SU-DHL-6 (cell line): ENCODE results near the gene ERAL1.

Experiments
- H2AFZ ChIP-seq: fragments of 200-600 bp; sonication (generic); 2 replicates; pipeline ENCODE4 v1.6.1; 2014; ENCODE audit warnings: low read depth, mild to moderate bottlenecking, moderate library complexity, mixed read lengths, antibody characterized with exemption, low read length; ENCODE audit not compliant: severe bottlenecking
- H3F3A ChIP-seq: fragments of 200-600 bp; shearing (Covaris generic); 2 replicates; pipeline ENCODE4 v1.6.0; 2016; ENCODE audit warnings: antibody characterized with exemption, mild to moderate bottlenecking; ENCODE audit not compliant: insufficient read depth
- H3K27ac ChIP-seq: fragments of 200-600 bp; sonication (generic); 2 replicates; pipeline ENCODE4 v1.5.1; 2016; ENCODE audit warnings: low read depth, mild to moderate bottlenecking, low read length, moderate library complexity, mixed read lengths
- H3K27me3 ChIP-seq: fragments of 200-600 bp; sonication (generic), shearing (Covaris generic); 2 replicates; pipeline ENCODE4 v1.6.0; 2014; ENCODE audit warnings: mild to moderate bottlenecking, low read length
- H3K36me3 ChIP-seq: fragments of 200-600 bp; sonication (generic); 2 replicates; pipeline ENCODE4 v1.6.1; 2014; ENCODE audit warnings: mild to moderate bottlenecking, low read length, mixed read lengths
- H3K4me2 ChIP-seq: fragments of 300-600, 200-600 bp; shearing (Covaris generic), sonication (generic); 2 replicates; pipeline ENCODE4 v1.6.0; 2014; ENCODE audit warnings: low read length, low read depth, mild to moderate bottlenecking; ENCODE audit not compliant: poor library complexity, severe bottlenecking
- H3K4me3 ChIP-seq: fragments of 200-600 bp; sonication (generic); 2 replicates; pipeline ENCODE4 v1.5.1; 2014; ENCODE audit warnings: antibody characterized with exemption, low read length, mild to moderate bottlenecking, mixed read lengths; ENCODE audit not compliant: insufficient read depth, poor library complexity, severe bottlenecking
- H3K79me2 ChIP-seq: fragments of 200-600 bp; sonication (generic); 2 replicates; pipeline ENCODE4 v1.6.1; 2014; ENCODE audit warnings: mild to moderate bottlenecking, low read length, moderate library complexity; ENCODE audit not compliant: insufficient read depth
- H3K9ac ChIP-seq: fragments of 200-600 bp; sonication (generic); 2 replicates; pipeline ENCODE4 v1.7.0; 2014; ENCODE audit warnings: mild to moderate bottlenecking, low read length
- H3K9me2 ChIP-seq: fragments of 200-600 bp; sonication (generic); replicated peaks from 2 replicates; pipeline ENCODE4 v1.6.1; 2014; ENCODE audit warnings: low read length; ENCODE audit not compliant: insufficient read depth
- H3K9me3 ChIP-seq: fragments of 200-600 bp; sonication (generic); 2 replicates; pipeline ENCODE4 v1.6.1; 2014; ENCODE audit warnings: low read length, mixed read lengths; ENCODE audit not compliant: insufficient read depth
- H4K20me1 ChIP-seq: fragments of 200-600 bp; sonication (generic); 2 replicates; pipeline ENCODE4 v1.6.1; 2014; ENCODE audit warnings: low read depth, mild to moderate bottlenecking, antibody characterized with exemption, low read length, moderate library complexity, mixed read lengths
- CTCF ChIP-seq: fragments of 200-600 bp; sonication (generic); IDR thresholded peaks from one replicate; pipeline ENCODE4 v1.5.1; 2017; ENCODE audit warnings: antibody characterized with exemption, mild to moderate bottlenecking, low read length, moderate library complexity; ENCODE audit not compliant: insufficient read depth, poor library complexity, severe bottlenecking
- EZH2phosphoT487 ChIP-seq: fragments of 200-600 bp; sonication (generic), shearing (Covaris generic); conservative IDR thresholded peaks from 2 replicates; pipeline ENCODE4 v1.6.1; 2018; ENCODE audit warnings: mild to moderate bottlenecking, antibody characterized with exemption, low read length, moderate library complexity, mixed read lengths

ERAL1 gene

GRCh38 chr17:28885363-28885762 is 30.5 kb downstream of the ERAL1 start:
- no peak overlapping the region for H3K4me2 ChIP-seq
- no peaks in the 10 kb centered on the region for H4K20me1 ChIP-seq
- no peak for TF ChIP-seq CTCF
- no peak for TF ChIP-seq EZH2phosphoT487

GRCh38 chr17:28885951-28886350 is 31.1 kb downstream of the ERAL1 start:
- Histone ChIP-seq H3K27me3 (no peaks in the 10 kb centered on the region), H3K4me2 (no peak overlapping the region), H4K20me1 (no peaks in the 10 kb centered on the region), H2AFZ (no peak overlapping the region), H3K27ac (no peak overlapping the region), H3K9me3 (no peaks in the 10 kb centered on the region), H3F3A (no peaks in the 10 kb centered on the region), H3K9ac (no peak overlapping the region), H3K4me3 (no peak overlapping the region), H3K79me2 (no peaks in the 10 kb centered on the region), H3K9me2 (no peaks in the 10 kb centered on the region), H3K36me3 (no peaks in the 10 kb centered on the region)
- TF ChIP-seq CTCF (no peak), EZH2phosphoT487 (no peak)

More at GRCh38 chr17:28885363-28885762, 30.5 kb downstream of the ERAL1 start:
- H3K27ac ChIP-seq: no peak overlapping the region
- no peak overlapping the region for H2AFZ ChIP-seq
- H3F3A ChIP-seq: no peaks in the 10 kb centered on the region
- H3K27me3 ChIP-seq: no peaks in the 10 kb centered on the region
- no peaks in the 10 kb centered on the region for H3K9me3 ChIP-seq
- H3K79me2 ChIP-seq: no peaks in the 10 kb centered on the region
- H3K36me3 ChIP-seq: no peaks in the 10 kb centered on the region
- no peak overlapping the region for H3K9ac ChIP-seq
- no peaks in the 10 kb centered on the region for H3K9me2 ChIP-seq
- no peak overlapping the region for H3K4me3 ChIP-seq

GRCh38 chr17:28887871-28888471 is 33.2 kb downstream of the ERAL1 start:
- no peak overlapping the region for H3K27ac ChIP-seq
- H3F3A ChIP-seq: no peaks in the 10 kb centered on the region
- H4K20me1 ChIP-seq: no peaks in the 10 kb centered on the region
- H2AFZ ChIP-seq: no peak overlapping the region
- H3K4me2 ChIP-seq: no peak overlapping the region
- H3K36me3 ChIP-seq: no peaks in the 10 kb centered on the region
- no peaks in the 10 kb centered on the region for H3K9me3 ChIP-seq
- H3K79me2 ChIP-seq: no peaks in the 10 kb centered on the region
- H3K27me3 ChIP-seq: no peaks in the 10 kb centered on the region
- no peaks in the 10 kb centered on the region for H3K9me2 ChIP-seq
- no peak overlapping the region for H3K9ac ChIP-seq
- no peak overlapping the region for H3K4me3 ChIP-seq
- no peak for TF ChIP-seq CTCF
- TF ChIP-seq EZH2phosphoT487: no peak

GRCh38 chr17:28888832-28889231 is 34.0 kb downstream of the ERAL1 start:
- Histone ChIP-seq H4K20me1 (no peaks in the 10 kb centered on the region), H3K4me2 (no peak overlapping the region), H3K27me3 (no peaks in the 10 kb centered on the region), H3K27ac (no peak overlapping the region), H3F3A (peaks cover 3% of the 10 kb centered on the region), H3K4me3 (no peak overlapping the region), H3K79me2 (no peaks in the 10 kb centered on the region), H2AFZ (no peak overlapping the region), H3K9me2 (no peaks in the 10 kb centered on the region), H3K9me3 (no peaks in the 10 kb centered on the region), H3K36me3 (no peaks in the 10 kb centered on the region), H3K9ac (no peak overlapping the region)
- TF ChIP-seq EZH2phosphoT487 (no peak), CTCF (no peak)
